Spleen (tissue), 13 donors: ENCODE measurements around the gene OR11H6. TPM values are rescaled to one million over a fixed set of nuclear protein-coding genes. Genes with fewer than 3 reads are reported as not detected.
"Not testable (repeated sequence)": the region's sequence is repeated elsewhere in the genome, so short reads cannot be mapped to it uniquely, and the experiment has no call there.

Source experiments
- DNase-seq: peaks from one replicate; pipeline ENCODE4 v3.0.0-alpha.2; 2020
- H3K27ac ChIP-seq, 8 donors: fragments of 200-600 bp; sonication (generic) in 7 of 8; 1 replicate in 4 of 8; 2 replicates in 4 of 8; pipeline versions ENCODE4 v1.5.0 to v1.8.0; 2016 to 2021; ENCODE audit warnings: inconsistent platforms in 4 of 8, mild to moderate bottlenecking in 4 of 8, moderate library complexity in 1 of 8
- H3K27me3 ChIP-seq, 7 donors: fragments of 200-600 bp; sonication (generic) in 6 of 7; replicated peaks in 1 of 7; 1 replicate in 4 of 7; 2 replicates in 3 of 7; pipeline versions ENCODE4 v1.5.0 to v1.8.0; 2016 to 2021; ENCODE audit warnings: inconsistent platforms in 3 of 7, mild to moderate bottlenecking in 1 of 7
- H3K36me3 ChIP-seq, 6 donors: fragments of 200-600 bp; sonication (generic) in 5 of 6; 1 replicate in 4 of 6; 2 replicates in 2 of 6; pipeline versions ENCODE4 v1.5.0 to v1.8.0; 2016 to 2021; ENCODE audit warnings: inconsistent platforms in 2 of 6
- H3K4me1 ChIP-seq, 6 donors: fragments of 200-600 bp; sonication (generic) in 5 of 6; 1 replicate in 3 of 6; 2 replicates in 3 of 6; pipeline versions ENCODE4 v1.5.0 to v1.8.0; 2016 to 2021; ENCODE audit warnings: inconsistent platforms in 3 of 6
- H3K4me3 ChIP-seq, 8 donors: fragments of 200-600 bp; sonication (generic) in 7 of 8; 1 replicate in 4 of 8; 2 replicates in 4 of 8; pipeline versions ENCODE4 v1.5.0 to v1.8.0; 2016 to 2021; ENCODE audit warnings: inconsistent platforms in 4 of 8, mild to moderate bottlenecking in 4 of 8, moderate library complexity in 2 of 8
- H3K9me3 ChIP-seq, 8 donors: fragments of 200-600 bp; sonication (generic) in 7 of 8; 1 replicate in 4 of 8; 2 replicates in 4 of 8; pipeline versions ENCODE4 v1.5.0 to v1.8.0; 2016 to 2021; ENCODE audit warnings: inconsistent platforms in 4 of 8
- POLR2A ChIP-seq, 3 donors: fragments of 450-650 bp; IDR thresholded peaks; one replicate each; pipeline ENCODE4 v1.5.1; 2017; ENCODE audit warnings: antibody characterized with exemption in 3 of 3, mild to moderate bottlenecking in 1 of 3
- POLR2AphosphoS5 ChIP-seq, 3 donors: sonication (generic); formaldehyde crosslinking; IDR thresholded peaks; one replicate each; pipeline ENCODE4 v1.5.1; 2017; ENCODE audit warnings: antibody characterized with exemption in 3 of 3
- WGBS, 5 donors: extraction: QIAGEN DNeasy Blood & Tissue Kit in 3 of 5; methylation state at CpG; one replicate each; pipeline versions ENCODE4 v1.1.5 to v1.1.7; 2013 to 2018; 5-methylcytosine and 5-hydroxymethylcytosine counted together
- intact Hi-C: fragments of 100-400 bp; cut with DNase I; formaldehyde crosslinking; loops from one replicate; pipeline ENCODE4 v1.15.0; 2023; ENCODE audit warnings: low total_unique reads
- long read RNA-seq, 2 donors: transcript quantifications; one replicate each; lab custom pipeline, GENCODE V29; 2026
- polyA plus RNA-seq, 3 donors: library from polyadenylated mRNA; stranded (reverse); fragments of 200-250 nt; gene quantifications; one replicate each; pipeline ENCODE4 v1.2.1, GENCODE V29; 2013
- total RNA-seq, 7 donors: library from RNA; depleted of rRNA in 3 of 7; stranded (reverse); fragments of >200 nt in 3 of 7; fragmentation: NEBNext Ultra II Directional in 4 of 7; extraction: Animal tissue kit (Norgen Biotek cat#: 25700) in 4 of 7; gene quantifications; one replicate each; pipeline versions ENCODE4 v1.1.0 to v1.2.1, GENCODE V29; 2016 to 2021
- TF ChIP-seq, protein P1 (sequence below), 11 experiments: fragments of 200-600 bp in 7 of 11; fragments of 450-650 bp in 4 of 11; sonication (generic) in 4 of 11; IDR thresholded peaks in 8 of 11; conservative IDR thresholded peaks in 3 of 11; 1 replicate in 7 of 11; 2 replicates in 4 of 11; pipeline versions ENCODE4 v1.4.0 to v1.8.0; 2016 to 2021; ENCODE audit warnings: antibody characterized with exemption in 11 of 11, inconsistent platforms in 4 of 11, mild to moderate bottlenecking in 1 of 11
- donor health status: healthy with polysubstance abuse.
- donor health status: DM: no; HTN: no; CAD: no; lungs with moderate emphysema.
- donor health status: DM: no; HTN: no; CAD: no.
- donor health status: Bipolar disorder and iron deficiency.
- donor health status: healthy.
- donor health status: DM: no; HTN: no; CAD: no.
- donor health status: DM: yes; HTN: yes; CAD: no.

The OR11H6 gene
- not detected for total RNA-seq
- polyA plus RNA-seq, result not detected
- long read RNA-seq, donor 1, result 0 reads
- long read RNA-seq, donor 2, result 0 reads

DNA sequence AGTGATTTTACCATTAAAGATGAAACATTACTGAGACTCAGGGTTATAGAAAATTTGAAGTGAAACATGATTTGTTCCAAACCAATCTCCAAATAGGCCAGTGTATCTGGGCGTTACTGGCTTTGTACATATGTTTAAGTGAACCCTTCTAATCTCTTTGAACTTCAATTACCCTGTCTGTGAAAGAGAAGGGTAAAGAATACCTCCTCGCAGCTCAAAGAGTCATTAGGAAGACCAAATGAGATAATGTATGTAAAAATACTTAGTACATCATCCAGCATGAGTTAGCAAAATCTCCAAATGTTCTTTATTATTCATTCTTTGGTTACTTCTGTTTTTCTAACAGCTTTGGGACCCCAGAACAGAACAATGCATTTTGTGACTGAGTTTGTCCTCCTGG is at the start of gene OR11H6:
Gene OR11H6 (plus strand): TSS at position 301 of the 400 bp plus-strand sequence. CDS start 0 bp downstream, at position 301.
- Histone ChIP-seq H3K4me3 (no peak within 1 kb of the TSS), H3K9me3 (no peaks in the 10 kb centered on the region), H3K27ac (no peak within 1 kb of the TSS), H3K36me3 (no peaks in the 10 kb centered on the region), H3K4me1 (no peaks in the 10 kb centered on the region), H3K27me3 (no peaks in the 10 kb centered on the region)
- intact Hi-C loops, result no loop called here
- TF ChIP-seq POLR2AphosphoS5 (IDR thresholded peaks at IDR 0.05) (no peak), POLR2A (IDR thresholded peaks at IDR 0.05) (no peak)
- TF ChIP-seq, protein P1, sequence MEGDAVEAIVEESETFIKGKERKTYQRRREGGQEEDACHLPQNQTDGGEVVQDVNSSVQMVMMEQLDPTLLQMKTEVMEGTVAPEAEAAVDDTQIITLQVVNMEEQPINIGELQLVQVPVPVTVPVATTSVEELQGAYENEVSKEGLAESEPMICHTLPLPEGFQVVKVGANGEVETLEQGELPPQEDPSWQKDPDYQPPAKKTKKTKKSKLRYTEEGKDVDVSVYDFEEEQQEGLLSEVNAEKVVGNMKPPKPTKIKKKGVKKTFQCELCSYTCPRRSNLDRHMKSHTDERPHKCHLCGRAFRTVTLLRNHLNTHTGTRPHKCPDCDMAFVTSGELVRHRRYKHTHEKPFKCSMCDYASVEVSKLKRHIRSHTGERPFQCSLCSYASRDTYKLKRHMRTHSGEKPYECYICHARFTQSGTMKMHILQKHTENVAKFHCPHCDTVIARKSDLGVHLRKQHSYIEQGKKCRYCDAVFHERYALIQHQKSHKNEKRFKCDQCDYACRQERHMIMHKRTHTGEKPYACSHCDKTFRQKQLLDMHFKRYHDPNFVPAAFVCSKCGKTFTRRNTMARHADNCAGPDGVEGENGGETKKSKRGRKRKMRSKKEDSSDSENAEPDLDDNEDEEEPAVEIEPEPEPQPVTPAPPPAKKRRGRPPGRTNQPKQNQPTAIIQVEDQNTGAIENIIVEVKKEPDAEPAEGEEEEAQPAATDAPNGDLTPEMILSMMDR (IDR thresholded peaks at IDR 0.05 in 8 of 11, conservative IDR thresholded peaks at IDR 0.05 in 3 of 11), result no peak
- DNase-seq, result no peak
- 26 to 54% (median 38%) methylated on average over 2 of the region's 2 CpGs for WGBS, 5 donors

- intact Hi-C loops, H3K36me3 ChIP-seq, H3K27ac ChIP-seq, H3K4me1 ChIP-seq, H3K4me3 ChIP-seq, DNase-seq, H3K27me3 ChIP-seq, H3K9me3 ChIP-seq: not testable (repeated sequence)
Measured at GRCh38 chr14:20174205-20174604, 49.3 kb upstream of the OR11H6 start.

DNA sequence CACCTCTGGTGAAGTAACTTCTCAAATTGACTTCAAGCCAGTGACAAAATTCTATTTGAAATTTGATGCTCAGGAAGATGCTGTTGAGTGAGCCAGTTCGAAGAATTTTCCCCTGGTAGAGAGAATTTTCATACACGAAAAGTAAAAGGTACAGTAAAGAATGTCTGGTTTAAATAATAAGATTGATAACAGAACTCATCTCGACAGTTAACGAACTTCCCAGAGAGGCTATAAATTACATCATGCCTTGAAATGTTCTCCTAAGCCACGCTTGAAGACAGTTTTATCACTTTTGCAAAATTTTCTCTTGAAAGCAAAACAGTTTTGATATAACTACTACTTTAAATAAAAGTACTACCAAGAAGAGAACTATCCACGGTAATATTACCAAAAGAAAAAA is 47.2 kb upstream of the OR11H6 start:
- Histone ChIP-seq H3K27ac (no peak overlapping the region), H3K4me3 (no peak overlapping the region), H3K36me3 (no peaks in the 10 kb centered on the region), H3K4me1 (no peaks in the 10 kb centered on the region), H3K9me3 (no peaks in the 10 kb centered on the region), H3K27me3 (no peaks in the 10 kb centered on the region)
- 51 to 72% (median 57%) methylated on average over 6 of the region's 6 CpGs for WGBS, 5 donors
- TF ChIP-seq, protein P1 (IDR thresholded peaks at IDR 0.05 in 8 of 11, conservative IDR thresholded peaks at IDR 0.05 in 3 of 11), result no peak
- TF ChIP-seq POLR2A (IDR thresholded peaks at IDR 0.05), result no peak
- DNase-seq, result no peak
- intact Hi-C loops, result no loop called here

DNA sequence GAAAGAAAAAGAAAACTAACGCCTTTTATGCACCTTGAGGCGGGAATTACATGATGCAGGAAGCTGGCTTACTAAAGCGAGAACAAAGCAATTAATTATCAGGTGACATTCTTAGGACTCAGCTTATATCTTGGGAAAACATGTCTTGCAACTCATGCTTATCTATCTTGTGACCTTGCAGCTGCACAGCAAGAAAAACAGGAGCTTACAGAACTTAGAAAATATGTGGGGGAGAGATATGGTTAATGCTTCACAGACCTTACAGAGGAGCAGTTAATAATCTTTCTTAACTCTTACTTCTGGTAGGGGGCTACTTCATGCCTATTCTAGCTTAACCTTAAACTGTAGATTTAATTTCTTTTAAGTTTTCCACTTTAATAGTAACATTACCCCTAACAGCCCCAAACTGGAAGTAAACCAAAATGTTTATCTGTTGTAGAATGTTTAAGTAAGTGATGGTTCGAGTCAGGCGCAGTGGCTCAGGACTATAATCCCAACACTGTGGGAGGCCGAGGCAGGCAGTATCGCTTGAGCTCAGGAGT is 46.0 kb upstream of the OR11H6 start:
- intact Hi-C loops, result no loop called here
- Histone ChIP-seq H3K36me3 (no peaks in the 10 kb centered on the region), H3K27me3 (no peaks in the 10 kb centered on the region), H3K9me3 (no peaks in the 10 kb centered on the region), H3K4me1 (no peaks in the 10 kb centered on the region), H3K4me3 (no peak overlapping the region), H3K27ac (no peak overlapping the region)
- WGBS, 5 donors, result 64 to 87% (median 77%) methylated on average over 7 of the region's 7 CpGs
- TF ChIP-seq POLR2AphosphoS5 (IDR thresholded peaks at IDR 0.05), result no peak
- TF ChIP-seq POLR2A (IDR thresholded peaks at IDR 0.05), result no peak
- TF ChIP-seq, protein P1 (IDR thresholded peaks at IDR 0.05 in 8 of 11, conservative IDR thresholded peaks at IDR 0.05 in 3 of 11), result no peak
- no peak for DNase-seq

DNA sequence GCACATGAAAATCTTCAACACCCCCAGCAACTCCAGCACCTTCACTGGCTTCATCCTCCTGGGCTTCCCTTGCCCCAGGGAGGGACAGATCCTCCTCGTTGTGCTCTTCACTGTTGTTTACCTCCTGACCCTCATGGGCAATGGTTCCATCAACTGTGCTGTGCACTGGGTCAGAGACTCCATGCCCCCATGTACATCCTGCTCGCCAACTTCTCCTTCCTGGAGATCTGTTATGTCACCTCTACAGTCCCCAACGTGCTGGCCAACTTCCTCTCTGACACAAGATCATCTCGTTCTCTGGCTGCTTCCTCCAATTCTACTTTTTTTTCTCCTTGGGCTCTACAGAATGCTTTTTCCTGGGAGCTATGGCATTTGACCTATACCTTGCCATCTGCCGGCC is 44.3 kb upstream of the OR11H6 start:
- DNase-seq, result no peak
- intact Hi-C loops, result no loop called here
- no peaks in the 10 kb centered on the region for H3K9me3 ChIP-seq
- TF ChIP-seq POLR2AphosphoS5 (IDR thresholded peaks at IDR 0.05) (no peak), POLR2A (IDR thresholded peaks at IDR 0.05) (no peak)
- TF ChIP-seq, protein P1 (IDR thresholded peaks at IDR 0.05 in 8 of 11, conservative IDR thresholded peaks at IDR 0.05 in 3 of 11), result no peak
- H3K27ac ChIP-seq, result peak overlapping the region in 3 of 8 donors; percentile 10 to 61 (median 55)
- 24 to 62% (median 38%) methylated on average over 5 of the region's 5 CpGs for WGBS, 5 donors
- no peaks in the 10 kb centered on the region for H3K36me3 ChIP-seq
- no peak overlapping the region for H3K4me3 ChIP-seq
- H3K4me1 ChIP-seq, result no peaks in the 10 kb centered on the region
- H3K27me3 ChIP-seq, result no peaks in the 10 kb centered on the region
